ENCODE measurements around the gene MED13L. TPM values are rescaled to one million over a fixed set of nuclear protein-coding genes. Genes with fewer than 3 reads are reported as not detected.

MED13L gene
- polyA plus RNA-seq, 1 donor (not counting 4 experiments of a cell fraction or from before 2014, with no cell fraction given), result 31.7 TPM

DNA sequence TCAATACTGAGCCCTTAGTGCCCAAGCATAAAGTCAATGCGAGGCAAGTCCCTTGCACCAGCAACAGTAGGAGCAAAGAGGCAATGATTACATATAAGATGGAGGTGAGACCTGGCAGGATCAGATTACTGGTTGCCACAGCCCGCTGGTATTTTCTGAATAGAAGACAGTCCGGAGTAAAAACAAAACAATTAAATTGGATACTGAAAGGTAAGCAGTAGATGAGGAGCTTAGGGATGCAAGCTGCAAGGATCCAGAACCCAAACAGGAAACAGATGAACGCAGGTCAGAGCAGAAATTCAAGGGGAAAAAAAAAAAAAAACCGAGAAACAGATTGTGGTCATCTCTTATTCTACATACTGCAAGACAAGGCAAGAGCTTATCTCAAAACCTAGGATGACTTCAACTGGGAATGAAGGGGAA is 119.6 kb downstream of the MED13L start:
- Histone ChIP-seq H3K9me3 (ENCODE audit: control insufficient read depth, low read depth, low read length) (no peaks in the 10 kb centered on the region), H3K4me1 (ENCODE audit: control insufficient read depth, extremely low read depth, insufficient read depth, low read length) (peaks cover 9% of the 10 kb centered on the region), H3K27ac (ENCODE audit: control insufficient read depth, insufficient read depth, low read length) (no peak overlapping the region), H3K9me1 (ENCODE audit: control insufficient read depth, extremely low read depth, insufficient read depth, low read length) (no peaks in the 10 kb centered on the region), H2AFZ (ENCODE audit: control insufficient read depth, low read length) (no peak overlapping the region), H3K4me3 (ENCODE audit: control insufficient read depth in 2 of 3, extremely low read depth in 1 of 3, insufficient read depth in 2 of 3, low read depth in 1 of 3, low read length in 3 of 3) (no peak overlapping the region), H3K27me3 (ENCODE audit: control insufficient read depth, extremely low read depth, insufficient read depth, low read length) (no peaks in the 10 kb centered on the region), H3K9ac (ENCODE audit: control insufficient read depth, extremely low read depth, insufficient read depth, low read length) (no peak overlapping the region), H3K79me2 (ENCODE audit: control insufficient read depth, insufficient read depth, low read length) (peaks cover 92% of the 10 kb centered on the region), H3K4me2 (ENCODE audit: control insufficient read depth, extremely low read depth, insufficient read depth, low read depth, low read length) (no peak overlapping the region), H4K20me1 (ENCODE audit: control insufficient read depth, extremely low read depth, insufficient read depth, low read length) (peaks cover 3% of the 10 kb centered on the region), H3K36me3 (ENCODE audit: control insufficient read depth in 2 of 2, extremely low read depth in 1 of 2, insufficient read depth in 2 of 2, low read length in 2 of 2) (no peaks in the 10 kb centered on the region)
- dilution Hi-C loops (cut with MboI; ENCODE audit: extremely low pct_ligation_motif_present, low sequenced_read_pairs), result no loop called here
- FAIRE-seq (no peak), DNase-seq (ENCODE audit: low read depth, low spot score) (no peak)
- TF ChIP-seq, protein P1, sequence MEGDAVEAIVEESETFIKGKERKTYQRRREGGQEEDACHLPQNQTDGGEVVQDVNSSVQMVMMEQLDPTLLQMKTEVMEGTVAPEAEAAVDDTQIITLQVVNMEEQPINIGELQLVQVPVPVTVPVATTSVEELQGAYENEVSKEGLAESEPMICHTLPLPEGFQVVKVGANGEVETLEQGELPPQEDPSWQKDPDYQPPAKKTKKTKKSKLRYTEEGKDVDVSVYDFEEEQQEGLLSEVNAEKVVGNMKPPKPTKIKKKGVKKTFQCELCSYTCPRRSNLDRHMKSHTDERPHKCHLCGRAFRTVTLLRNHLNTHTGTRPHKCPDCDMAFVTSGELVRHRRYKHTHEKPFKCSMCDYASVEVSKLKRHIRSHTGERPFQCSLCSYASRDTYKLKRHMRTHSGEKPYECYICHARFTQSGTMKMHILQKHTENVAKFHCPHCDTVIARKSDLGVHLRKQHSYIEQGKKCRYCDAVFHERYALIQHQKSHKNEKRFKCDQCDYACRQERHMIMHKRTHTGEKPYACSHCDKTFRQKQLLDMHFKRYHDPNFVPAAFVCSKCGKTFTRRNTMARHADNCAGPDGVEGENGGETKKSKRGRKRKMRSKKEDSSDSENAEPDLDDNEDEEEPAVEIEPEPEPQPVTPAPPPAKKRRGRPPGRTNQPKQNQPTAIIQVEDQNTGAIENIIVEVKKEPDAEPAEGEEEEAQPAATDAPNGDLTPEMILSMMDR (optimal IDR thresholded peaks at IDR 0.05 in 1 of 3, IDR thresholded peaks at IDR 0.05 in 1 of 3, conservative IDR thresholded peaks at IDR 0.05 in 1 of 3; ENCODE audit: extremely low read depth in 1 of 3, insufficient read depth in 2 of 3, low read length in 3 of 3), result no peak
- no peak for TF ChIP-seq EZH2 (IDR thresholded peaks at IDR 0.05; ENCODE audit: low read length)

DNA sequence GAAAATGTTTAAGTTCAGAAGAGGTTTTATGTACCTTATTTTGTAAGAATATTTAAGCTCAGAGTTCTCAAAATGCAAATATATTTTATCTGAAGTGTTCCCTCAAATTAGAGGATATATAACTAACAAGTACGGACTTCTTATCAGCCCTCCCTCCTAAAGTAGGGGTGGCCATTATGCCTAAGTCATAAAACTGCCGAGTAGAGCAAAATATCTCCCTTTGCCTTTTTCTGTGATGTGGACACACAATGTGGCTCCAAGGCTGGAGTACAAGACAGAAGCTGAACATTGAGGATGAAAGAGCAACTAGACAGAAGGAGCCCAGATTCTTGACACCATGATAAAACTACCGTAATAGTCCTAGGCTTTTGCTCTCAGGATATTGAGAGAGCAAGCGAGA is 120.9 kb downstream of the MED13L start:
- DNase-seq (ENCODE audit: low read depth, low spot score) (no peak), FAIRE-seq (no peak)
- Histone ChIP-seq H3K4me3 (ENCODE audit: control insufficient read depth in 2 of 3, extremely low read depth in 1 of 3, insufficient read depth in 2 of 3, low read depth in 1 of 3, low read length in 3 of 3) (no peak overlapping the region), H3K4me2 (ENCODE audit: control insufficient read depth, extremely low read depth, insufficient read depth, low read depth, low read length) (no peak overlapping the region), H3K9ac (ENCODE audit: control insufficient read depth, extremely low read depth, insufficient read depth, low read length) (no peak overlapping the region), H3K4me1 (ENCODE audit: control insufficient read depth, extremely low read depth, insufficient read depth, low read length) (peaks cover 9% of the 10 kb centered on the region), H3K9me1 (ENCODE audit: control insufficient read depth, extremely low read depth, insufficient read depth, low read length) (no peaks in the 10 kb centered on the region), H2AFZ (ENCODE audit: control insufficient read depth, low read length) (no peak overlapping the region), H3K36me3 (ENCODE audit: control insufficient read depth in 2 of 2, extremely low read depth in 1 of 2, insufficient read depth in 2 of 2, low read length in 2 of 2) (no peaks in the 10 kb centered on the region), H3K27me3 (ENCODE audit: control insufficient read depth, extremely low read depth, insufficient read depth, low read length) (no peaks in the 10 kb centered on the region), H3K79me2 (ENCODE audit: control insufficient read depth, insufficient read depth, low read length) (peaks cover 90% of the 10 kb centered on the region), H4K20me1 (ENCODE audit: control insufficient read depth, extremely low read depth, insufficient read depth, low read length) (peaks cover 6% of the 10 kb centered on the region), H3K9me3 (ENCODE audit: control insufficient read depth, low read depth, low read length) (no peaks in the 10 kb centered on the region), H3K27ac (ENCODE audit: control insufficient read depth, insufficient read depth, low read length) (no peak overlapping the region)
- dilution Hi-C loops (cut with MboI; ENCODE audit: extremely low pct_ligation_motif_present, low sequenced_read_pairs), result no loop called here
- TF ChIP-seq, protein P1 (optimal IDR thresholded peaks at IDR 0.05 in 1 of 3, IDR thresholded peaks at IDR 0.05 in 1 of 3, conservative IDR thresholded peaks at IDR 0.05 in 1 of 3; ENCODE audit: extremely low read depth in 1 of 3, insufficient read depth in 2 of 3, low read length in 3 of 3), result no peak
- TF ChIP-seq EZH2 (IDR thresholded peaks at IDR 0.05; ENCODE audit: low read length), result no peak

Measured in keratinocyte (primary cell).